ENCODE results near the gene CAPN5.

Gene CAPN5

DNA sequence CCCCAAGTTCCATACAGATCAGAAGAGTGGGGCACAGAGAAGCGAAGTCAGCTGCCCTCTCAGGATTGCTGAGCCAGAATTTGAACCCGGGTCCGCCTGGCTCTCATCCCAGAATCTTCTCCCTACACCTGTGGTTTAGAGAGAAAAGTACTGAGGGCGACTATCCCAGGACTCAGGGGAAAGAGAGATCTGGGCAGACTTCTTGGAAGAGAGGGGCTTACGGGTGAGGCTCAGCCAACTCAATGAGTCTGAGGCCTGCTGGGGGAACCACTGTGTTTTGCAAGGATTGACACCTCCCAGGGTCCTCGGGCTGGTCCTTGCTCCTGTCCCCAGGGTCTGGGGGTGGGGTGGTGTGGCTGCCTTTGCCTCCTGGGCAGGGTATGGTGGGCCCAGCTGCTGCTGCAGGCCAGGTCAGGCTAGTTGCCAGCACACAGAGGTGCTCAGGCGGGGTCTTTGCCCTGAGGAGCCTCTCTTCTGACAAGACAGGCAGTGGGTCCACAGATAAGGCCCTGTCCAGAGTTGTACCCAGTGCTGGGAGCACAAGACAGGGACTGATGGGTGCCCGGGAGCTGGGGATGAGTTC lies 1.2 kb downstream of the CAPN5 start:
- H3K36me3 ChIP-seq (ENCODE audit: control insufficient read depth, insufficient read depth, low read length, severe bottlenecking): no peaks in the 10 kb centered on the region
- peak overlapping the region; percentile 84 for H3K4me3 ChIP-seq (ENCODE audit: low read length)
- peak overlapping the region; percentile 95 for H3K9ac ChIP-seq (ENCODE audit: low read length)
- H3K27me3 ChIP-seq (replicated peaks; ENCODE audit: control insufficient read depth, insufficient read depth, low read length): no peaks in the 10 kb centered on the region
- no peaks in the 10 kb centered on the region for H3K9me3 ChIP-seq (ENCODE audit: control insufficient read depth, low read length)
- no peak for DNase-seq (ENCODE audit: low read depth)
- peaks cover 40% of the 10 kb centered on the region for H3K4me1 ChIP-seq (ENCODE audit: control insufficient read depth, insufficient read depth, low read length)

DNA sequence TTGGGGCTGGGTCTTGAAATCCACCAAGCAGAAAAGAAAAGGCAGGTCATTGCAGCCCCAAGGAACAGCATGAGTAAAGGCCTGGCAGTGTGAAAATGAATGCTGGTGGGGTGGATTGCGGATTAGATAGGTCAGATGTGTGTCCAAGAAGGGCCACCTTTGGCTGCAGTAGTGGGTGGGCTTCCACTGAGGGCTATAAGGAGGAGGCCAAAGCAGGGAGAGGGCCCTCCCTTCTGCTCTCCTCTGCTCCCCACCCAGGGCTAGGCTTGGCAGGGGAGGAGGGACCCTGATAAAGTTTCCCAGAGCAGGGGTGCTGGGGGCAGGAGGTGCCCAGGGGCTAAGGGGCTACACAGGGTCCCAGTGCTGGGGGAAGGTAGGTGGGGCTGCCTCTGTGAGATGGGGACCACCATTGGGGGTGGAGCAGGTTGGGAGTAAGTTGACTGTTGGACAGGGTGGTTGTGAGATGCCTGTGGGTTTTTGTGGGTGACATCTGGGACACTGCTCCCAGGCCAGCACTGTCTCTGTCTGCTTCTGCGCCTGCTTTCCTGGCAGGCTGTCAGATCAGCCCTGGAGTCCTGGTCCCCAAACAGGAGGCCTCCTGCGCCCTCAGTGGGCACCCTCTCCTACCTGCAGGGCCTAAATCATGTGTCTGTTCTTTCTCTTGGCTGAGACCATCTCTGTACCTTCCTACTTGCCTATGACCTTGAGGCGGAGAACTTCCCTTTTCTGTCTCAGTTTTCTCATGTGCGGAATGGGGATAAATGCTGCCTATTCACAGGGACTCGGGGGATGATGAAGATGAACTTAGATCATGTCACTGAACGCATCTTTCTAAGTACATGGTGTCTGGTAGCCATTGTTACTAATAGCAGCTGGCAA lies 1.9 kb downstream of the CAPN5 start:
- peak overlapping the region; percentile 84 for H3K4me3 ChIP-seq (ENCODE audit: low read length)
- H3K4me1 ChIP-seq (ENCODE audit: control insufficient read depth, insufficient read depth, low read length): peaks cover 48% of the 10 kb centered on the region
- no peak for DNase-seq (ENCODE audit: low read depth)
- H3K9me3 ChIP-seq (ENCODE audit: control insufficient read depth, low read length): no peaks in the 10 kb centered on the region
- H3K36me3 ChIP-seq (ENCODE audit: control insufficient read depth, insufficient read depth, low read length, severe bottlenecking): no peaks in the 10 kb centered on the region
- peak overlapping the region; percentile 95 for H3K9ac ChIP-seq (ENCODE audit: low read length)
- no peaks in the 10 kb centered on the region for H3K27me3 ChIP-seq (replicated peaks; ENCODE audit: control insufficient read depth, insufficient read depth, low read length)

- DNase-seq (ENCODE audit: low read depth): no peak
- H3K4me3 ChIP-seq (ENCODE audit: low read length): no peak overlapping the region
- no peaks in the 10 kb centered on the region for H3K36me3 ChIP-seq (ENCODE audit: control insufficient read depth, insufficient read depth, low read length, severe bottlenecking)
- H3K27me3 ChIP-seq (replicated peaks; ENCODE audit: control insufficient read depth, insufficient read depth, low read length): no peaks in the 10 kb centered on the region
- H3K9ac ChIP-seq (ENCODE audit: low read length): no peak overlapping the region
- peaks cover 55% of the 10 kb centered on the region for H3K4me1 ChIP-seq (ENCODE audit: control insufficient read depth, insufficient read depth, low read length)
- no peaks in the 10 kb centered on the region for H3K9me3 ChIP-seq (ENCODE audit: control insufficient read depth, low read length)
These were observed 2.7 kb downstream of the CAPN5 start for GRCh38 chr11:77069336-77069968.

GRCh38 chr11:77069969-77070582 lies 3.3 kb downstream of the CAPN5 start:
- no peaks in the 10 kb centered on the region for H3K9me3 ChIP-seq (ENCODE audit: control insufficient read depth, low read length)
- H3K9ac ChIP-seq (ENCODE audit: low read length): no peak overlapping the region
- H3K4me3 ChIP-seq (ENCODE audit: low read length): no peak overlapping the region
- H3K36me3 ChIP-seq (ENCODE audit: control insufficient read depth, insufficient read depth, low read length, severe bottlenecking): no peaks in the 10 kb centered on the region
- peaks cover 58% of the 10 kb centered on the region for H3K4me1 ChIP-seq (ENCODE audit: control insufficient read depth, insufficient read depth, low read length)
- no peaks in the 10 kb centered on the region for H3K27me3 ChIP-seq (replicated peaks; ENCODE audit: control insufficient read depth, insufficient read depth, low read length)
- DNase-seq (ENCODE audit: low read depth): no peak

GRCh38 chr11:77071077-77071476 lies 4.3 kb downstream of the CAPN5 start:
- no peaks in the 10 kb centered on the region for H3K27me3 ChIP-seq (replicated peaks; ENCODE audit: control insufficient read depth, insufficient read depth, low read length)
- H3K4me3 ChIP-seq (ENCODE audit: low read length): no peak overlapping the region
- H3K4me1 ChIP-seq (ENCODE audit: control insufficient read depth, insufficient read depth, low read length): peaks cover 51% of the 10 kb centered on the region
- DNase-seq (ENCODE audit: low read depth): no peak
- no peaks in the 10 kb centered on the region for H3K36me3 ChIP-seq (ENCODE audit: control insufficient read depth, insufficient read depth, low read length, severe bottlenecking)
- no peak overlapping the region for H3K9ac ChIP-seq (ENCODE audit: low read length)
- no peaks in the 10 kb centered on the region for H3K9me3 ChIP-seq (ENCODE audit: control insufficient read depth, low read length)

DNA sequence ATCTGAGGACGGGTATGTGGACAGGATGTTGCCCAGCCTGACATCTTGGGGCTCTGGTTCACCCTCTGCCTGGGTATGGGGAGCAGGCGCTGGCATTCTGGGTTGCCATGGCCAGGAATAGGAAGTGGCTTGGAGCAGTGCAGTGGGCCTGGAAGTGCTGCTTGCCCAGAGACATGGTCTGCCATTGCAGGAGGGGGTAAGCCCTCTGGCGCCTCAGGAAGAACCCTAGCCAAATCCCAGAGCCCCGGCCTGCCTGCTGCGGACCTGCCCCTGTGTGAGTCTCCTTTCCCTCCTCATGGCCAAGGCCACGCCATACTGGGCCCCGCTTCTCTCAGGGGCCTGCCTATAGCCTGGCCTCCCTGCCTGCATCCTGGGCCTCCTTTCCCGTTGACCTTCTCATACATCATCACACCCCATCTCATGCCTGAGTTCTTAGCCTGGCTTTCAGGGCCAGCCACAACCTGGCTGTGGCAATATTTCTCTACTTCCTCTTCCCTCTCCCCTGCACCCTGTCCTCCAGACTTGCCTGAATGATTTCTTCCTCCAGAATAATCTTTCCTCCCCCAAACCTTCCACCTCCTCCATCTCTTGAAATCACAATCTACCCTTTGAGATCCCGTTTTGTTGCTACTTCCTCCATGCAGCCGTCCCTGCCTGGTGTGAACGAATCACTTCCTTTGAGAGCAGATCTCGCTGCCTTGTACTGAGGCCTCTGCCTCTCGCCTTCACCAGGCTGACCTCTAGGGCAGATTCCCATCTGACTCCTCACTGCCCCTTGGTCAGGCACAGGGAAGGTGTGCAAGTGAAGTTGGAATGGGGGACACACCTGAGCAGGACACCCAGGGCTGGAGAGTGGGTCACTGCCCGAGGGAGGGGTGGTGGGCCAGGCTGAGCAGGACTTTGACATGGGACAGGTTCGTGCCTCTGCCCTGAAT lies 5.2 kb downstream of the CAPN5 start:
- Histone ChIP-seq H3K4me3 (ENCODE audit: low read length) (peak overlapping the region; percentile 54), H3K36me3 (ENCODE audit: control insufficient read depth, insufficient read depth, low read length, severe bottlenecking) (no peaks in the 10 kb centered on the region), H3K9ac (ENCODE audit: low read length) (peak overlapping the region; percentile 85), H3K4me1 (ENCODE audit: control insufficient read depth, insufficient read depth, low read length) (peaks cover 49% of the 10 kb centered on the region), H3K27me3 (replicated peaks; ENCODE audit: control insufficient read depth, insufficient read depth, low read length) (no peaks in the 10 kb centered on the region), H3K9me3 (ENCODE audit: control insufficient read depth, low read length) (no peaks in the 10 kb centered on the region)
- peak; percentile 13 for DNase-seq (ENCODE audit: low read depth)

DNA sequence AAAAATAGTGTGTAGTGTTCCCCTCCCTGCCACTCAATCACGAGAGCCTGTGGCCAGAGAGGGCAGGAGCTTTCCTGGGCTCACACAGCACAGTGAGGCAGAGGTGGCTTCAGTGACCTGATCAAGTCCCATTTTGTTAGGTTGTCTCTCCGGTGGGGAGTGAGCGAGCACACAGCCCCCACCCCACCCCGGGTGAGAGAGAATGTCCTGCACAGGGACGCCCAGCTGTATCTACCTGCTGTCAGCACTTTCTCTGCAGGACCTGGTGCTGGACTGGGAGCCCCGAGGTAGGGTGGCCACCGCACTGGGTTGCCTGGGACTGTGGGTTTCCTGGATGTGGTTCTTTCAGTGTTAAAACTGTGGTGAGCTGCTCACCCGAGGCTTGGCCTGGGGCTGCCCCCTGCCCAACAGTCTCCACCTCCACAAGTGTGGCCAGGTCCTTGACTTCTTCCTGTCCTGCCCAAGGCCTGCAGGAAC lies 6.1 kb downstream of the CAPN5 start:
- DNase-seq (ENCODE audit: low read depth): no peak
- peak overlapping the region; percentile 85 for H3K9ac ChIP-seq (ENCODE audit: low read length)
- peaks cover 45% of the 10 kb centered on the region for H3K4me1 ChIP-seq (ENCODE audit: control insufficient read depth, insufficient read depth, low read length)

DNA sequence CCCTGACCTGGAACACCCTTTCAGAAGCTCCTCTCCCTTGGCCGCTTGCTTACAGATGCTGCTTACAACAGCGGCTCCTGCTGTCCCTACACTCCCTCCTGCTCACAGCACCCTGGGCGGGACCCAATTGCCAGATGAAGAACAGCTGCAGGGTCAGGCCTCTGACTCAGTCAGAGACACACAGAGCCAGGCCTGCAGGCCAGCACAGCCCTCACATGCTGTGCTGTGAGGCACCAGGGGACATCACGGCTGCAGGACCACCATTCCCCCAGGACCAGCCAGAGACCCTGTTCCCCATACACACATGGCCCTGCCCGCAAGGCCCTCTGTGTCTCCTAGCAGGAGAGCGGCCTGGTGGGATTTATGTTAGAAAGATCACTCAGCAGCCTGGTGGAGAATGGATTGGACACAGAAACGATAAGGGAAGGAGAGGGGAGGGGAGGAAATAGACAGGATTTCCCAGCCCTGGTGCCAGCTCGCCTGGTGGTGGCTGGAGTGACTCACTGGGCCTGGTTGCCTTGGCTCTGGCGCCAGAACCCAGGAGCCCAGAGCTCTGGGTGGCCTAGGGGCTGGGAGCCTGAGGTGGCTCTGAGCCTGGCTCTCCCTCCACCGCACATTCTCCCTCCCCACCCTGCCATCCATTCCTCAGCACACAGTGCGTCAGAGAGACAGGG lies 6.7 kb downstream of the CAPN5 start:
- peak; percentile 98 for DNase-seq (ENCODE audit: low read depth)
- Histone ChIP-seq H3K36me3 (ENCODE audit: control insufficient read depth, insufficient read depth, low read length, severe bottlenecking) (no peaks in the 10 kb centered on the region), H3K27me3 (replicated peaks; ENCODE audit: control insufficient read depth, insufficient read depth, low read length) (no peaks in the 10 kb centered on the region), H3K4me1 (ENCODE audit: control insufficient read depth, insufficient read depth, low read length) (peaks cover 40% of the 10 kb centered on the region), H3K9ac (ENCODE audit: low read length) (peak overlapping the region; percentile 85), H3K4me3 (ENCODE audit: low read length) (peak overlapping the region; percentile 54), H3K9me3 (ENCODE audit: control insufficient read depth, low read length) (peaks cover 5% of the 10 kb centered on the region)

More for the DNA sequence above, 6.1 kb downstream of the CAPN5 start:
- Histone ChIP-seq H3K27me3 (replicated peaks; ENCODE audit: control insufficient read depth, insufficient read depth, low read length) (no peaks in the 10 kb centered on the region), H3K9me3 (ENCODE audit: control insufficient read depth, low read length) (no peaks in the 10 kb centered on the region), H3K4me3 (ENCODE audit: low read length) (peak overlapping the region; percentile 54), H3K36me3 (ENCODE audit: control insufficient read depth, insufficient read depth, low read length, severe bottlenecking) (no peaks in the 10 kb centered on the region)

GRCh38 chr11:77074205-77074604 lies 7.4 kb downstream of the CAPN5 start:
- peaks cover 32% of the 10 kb centered on the region for H3K4me1 ChIP-seq (ENCODE audit: control insufficient read depth, insufficient read depth, low read length)
- peak overlapping the region; percentile 42 for H3K4me3 ChIP-seq (ENCODE audit: low read length)
- peak; percentile 8 for DNase-seq (ENCODE audit: low read depth)
- peak overlapping the region; percentile 85 for H3K9ac ChIP-seq (ENCODE audit: low read length)
- no peaks in the 10 kb centered on the region for H3K27me3 ChIP-seq (replicated peaks; ENCODE audit: control insufficient read depth, insufficient read depth, low read length)
- H3K9me3 ChIP-seq (ENCODE audit: control insufficient read depth, low read length): peaks cover 6% of the 10 kb centered on the region
- H3K36me3 ChIP-seq (ENCODE audit: control insufficient read depth, insufficient read depth, low read length, severe bottlenecking): no peaks in the 10 kb centered on the region

DNA sequence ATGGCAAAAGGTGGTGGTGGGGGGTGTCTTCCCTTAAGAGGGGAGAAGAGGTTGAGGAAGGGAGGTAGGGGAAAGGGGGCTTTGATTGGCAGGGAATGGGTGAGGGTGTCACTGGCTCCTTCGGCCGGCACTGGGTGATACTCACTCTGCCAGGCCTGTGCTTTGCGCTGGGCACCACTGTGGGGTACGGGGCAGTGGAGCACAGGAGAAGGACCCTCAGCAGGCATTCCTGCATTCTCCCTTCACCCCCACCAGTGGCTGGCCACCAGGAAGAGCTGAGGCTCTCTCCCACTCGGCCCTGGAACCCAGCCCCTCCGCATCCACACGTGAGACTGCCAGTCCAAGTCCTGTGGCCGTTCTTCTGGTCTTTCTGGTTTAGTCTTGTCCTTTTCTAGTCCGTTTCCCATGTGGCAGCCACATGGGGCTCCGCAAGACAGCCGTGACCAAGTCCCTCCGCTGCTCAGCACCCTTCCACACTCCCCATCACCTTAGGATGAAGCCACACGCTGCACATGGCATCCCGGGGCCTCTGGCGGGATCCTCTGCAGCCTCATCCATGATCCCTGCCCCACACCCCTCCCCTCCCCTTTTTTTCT lies 8.0 kb downstream of the CAPN5 start:
- Histone ChIP-seq H3K4me3 (ENCODE audit: low read length) (no peak overlapping the region), H3K27me3 (replicated peaks; ENCODE audit: control insufficient read depth, insufficient read depth, low read length) (no peaks in the 10 kb centered on the region), H3K36me3 (ENCODE audit: control insufficient read depth, insufficient read depth, low read length, severe bottlenecking) (no peaks in the 10 kb centered on the region), H3K4me1 (ENCODE audit: control insufficient read depth, insufficient read depth, low read length) (peaks cover 29% of the 10 kb centered on the region), H3K9me3 (ENCODE audit: control insufficient read depth, low read length) (peaks cover 6% of the 10 kb centered on the region), H3K9ac (ENCODE audit: low read length) (peak overlapping the region; percentile 85)
- DNase-seq (ENCODE audit: low read depth): no peak

Data from adipocyte (in vitro differentiated cells).